Fibroblast of peridontal ligament (primary cell): ENCODE measurements around the gene RHEX.
"Not testable (repeated sequence)": the region's sequence is repeated elsewhere in the genome, so short reads cannot be mapped to it uniquely, and the experiment has no call there.

ENCODE experiments used
- DNase-seq: peaks from one replicate; pipeline ENCODE4 v3.0.0-alpha.2; 2010; ENCODE audit errors: extremely low read depth

RHEX gene

DNA sequence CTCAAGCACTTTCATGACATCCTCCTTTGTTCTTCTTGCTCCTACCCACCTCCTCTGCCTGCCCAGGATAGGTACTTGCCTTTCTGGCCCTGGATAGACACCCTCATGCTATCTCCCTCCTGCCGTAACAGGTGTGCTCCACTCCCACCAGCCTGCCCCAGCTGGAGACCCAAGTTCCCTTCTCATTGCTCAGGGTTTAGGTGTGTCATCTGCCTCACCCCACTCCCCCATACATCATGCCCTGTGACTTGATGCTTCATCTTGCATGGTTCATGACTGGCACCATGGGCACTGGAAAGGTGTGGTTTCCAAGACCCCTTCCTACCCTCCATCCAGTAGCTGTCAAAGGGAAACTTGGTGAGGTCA, 5.9 kb downstream of the RHEX start:
- no peak for DNase-seq

DNA sequence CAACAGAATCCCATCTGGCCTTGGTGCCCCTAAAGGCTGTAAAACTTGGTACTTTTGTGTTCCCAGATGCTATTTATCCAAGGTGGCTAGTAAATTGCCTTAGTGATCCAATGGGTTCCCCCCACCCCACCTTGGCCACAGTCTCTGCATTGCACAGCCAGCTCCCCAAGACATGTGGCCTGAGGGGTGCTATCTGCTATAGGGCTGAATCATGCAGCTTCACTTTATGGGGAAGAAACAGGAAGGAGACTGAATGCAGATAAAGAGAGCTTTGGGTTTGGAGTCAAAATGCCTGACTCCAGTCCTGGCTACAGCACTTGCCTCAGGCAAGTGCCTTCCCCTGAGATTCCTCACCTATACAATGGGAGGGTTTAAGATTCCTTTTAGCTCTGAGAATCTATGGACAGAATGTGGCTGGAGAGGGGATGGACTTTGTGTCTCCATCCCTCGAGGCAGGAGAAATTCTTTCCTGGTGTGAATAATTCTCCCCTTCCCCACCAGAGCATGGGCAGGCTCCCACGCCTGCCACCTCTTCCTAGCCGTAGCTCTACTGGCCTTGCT, 6.5 kb downstream of the RHEX start:
- DNase-seq = no peak

DNA sequence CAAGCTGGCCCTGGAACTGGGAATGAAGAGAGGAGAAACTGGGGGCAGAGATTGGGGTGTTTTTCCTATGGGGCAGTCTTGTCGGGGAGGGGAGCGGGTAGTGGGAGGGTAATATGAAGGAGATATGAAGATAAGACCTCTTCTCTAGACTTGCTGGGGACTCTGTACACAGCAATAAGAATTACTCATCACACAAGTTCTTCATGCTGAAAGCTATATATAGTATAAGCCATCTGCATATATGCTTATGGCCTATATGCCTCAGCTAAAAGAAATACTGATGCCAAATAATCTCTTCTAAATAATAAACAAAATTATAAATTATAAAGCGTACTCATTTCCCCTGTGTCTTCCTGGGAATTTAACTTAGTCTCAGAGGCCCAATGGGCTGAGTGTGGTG, 7.9 kb downstream of the RHEX start:
- no peak for DNase-seq

DNA sequence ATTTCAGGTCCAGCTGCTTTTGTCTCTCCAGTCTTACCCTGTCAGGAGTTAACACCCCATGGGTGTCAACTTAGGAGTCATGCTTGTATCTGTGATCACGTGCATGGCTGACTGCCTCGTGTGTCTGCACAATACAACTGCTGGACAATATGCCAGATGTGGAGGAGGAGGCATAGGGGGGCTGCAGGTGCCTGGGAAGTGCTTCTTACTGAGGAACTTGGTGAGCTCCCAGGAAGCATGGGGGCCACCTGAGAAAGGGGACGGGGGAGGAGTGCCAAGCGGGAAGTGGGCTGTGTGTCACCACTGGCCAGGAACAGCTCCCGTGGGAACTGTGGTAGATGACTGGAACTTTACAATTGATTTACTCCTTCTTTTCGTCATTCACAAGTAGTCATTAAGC, 9.5 kb downstream of the RHEX start:
- DNase-seq = no peak

DNA sequence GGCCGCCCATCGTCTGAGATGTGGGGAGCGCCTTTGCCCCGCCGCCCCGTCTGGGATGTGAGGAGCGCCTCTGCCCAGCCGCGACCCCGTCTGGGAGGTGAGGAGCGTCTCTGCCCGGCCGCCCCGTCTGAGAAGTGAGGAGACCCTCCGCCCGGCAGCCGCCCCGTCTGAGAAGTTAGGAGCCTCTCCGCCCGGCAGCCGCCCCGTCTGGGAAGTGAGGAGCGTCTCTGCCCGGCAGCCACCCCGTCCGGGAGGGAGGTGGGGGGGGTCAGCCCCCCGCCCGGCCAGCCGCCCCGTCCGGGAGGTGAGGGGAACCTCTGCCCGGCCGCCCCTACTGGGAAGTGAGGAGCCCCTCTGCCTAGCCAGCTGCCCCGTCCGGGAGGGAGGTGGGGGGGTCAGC, 11.0 kb downstream of the RHEX start:
- DNase-seq = not testable (repeated sequence)

DNA sequence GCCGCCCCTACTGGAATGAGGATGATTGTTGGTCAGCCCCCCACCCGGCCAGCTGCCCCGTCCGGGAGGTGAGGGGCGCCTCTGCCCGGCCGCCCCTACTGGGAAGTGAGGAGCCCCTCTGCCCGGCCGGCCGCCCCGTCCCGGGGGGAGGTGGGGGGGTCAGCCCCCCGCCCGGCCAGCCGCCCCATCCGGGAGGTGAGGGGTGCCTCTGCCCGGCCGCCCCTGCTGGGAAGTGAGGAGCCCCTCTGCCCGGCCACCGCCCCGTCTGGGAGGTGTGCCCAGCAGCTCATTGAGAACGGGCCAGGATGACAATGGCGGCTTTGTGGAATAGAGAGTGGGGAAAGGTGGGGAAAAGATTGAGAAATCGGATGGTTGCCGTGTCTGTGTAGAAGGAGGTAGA, 11.5 kb downstream of the RHEX start:
- DNase-seq = not testable (repeated sequence)

DNA sequence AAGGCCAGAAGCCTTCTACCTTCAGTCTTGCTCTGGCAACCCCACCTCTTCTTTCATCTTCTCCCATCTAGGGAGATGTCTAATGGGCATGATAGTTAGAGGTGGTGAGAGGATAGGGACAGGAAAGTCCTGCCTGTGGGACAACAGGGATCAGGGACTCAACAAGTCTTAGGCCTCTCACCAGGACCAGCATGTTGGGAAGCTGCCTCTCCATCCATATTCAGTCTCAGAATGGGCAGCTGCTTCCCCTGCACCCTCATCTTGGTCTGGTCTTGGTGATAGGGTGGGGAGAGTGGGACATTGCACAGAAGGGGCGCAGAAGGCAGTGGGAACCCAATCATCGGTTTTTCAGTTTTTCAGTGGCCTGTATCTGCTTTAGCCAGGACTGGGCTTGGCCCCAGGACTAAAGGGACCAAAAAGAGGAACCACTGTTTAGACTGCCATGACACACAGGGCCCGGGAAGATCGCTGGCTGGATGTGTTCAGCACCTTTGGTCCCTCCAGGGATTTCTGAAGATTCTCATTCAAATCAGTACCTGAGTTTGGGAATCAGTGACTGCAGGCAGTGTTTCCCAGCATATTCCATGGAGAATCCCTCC, 12.7 kb downstream of the RHEX start:
- DNase-seq = no peak

DNA sequence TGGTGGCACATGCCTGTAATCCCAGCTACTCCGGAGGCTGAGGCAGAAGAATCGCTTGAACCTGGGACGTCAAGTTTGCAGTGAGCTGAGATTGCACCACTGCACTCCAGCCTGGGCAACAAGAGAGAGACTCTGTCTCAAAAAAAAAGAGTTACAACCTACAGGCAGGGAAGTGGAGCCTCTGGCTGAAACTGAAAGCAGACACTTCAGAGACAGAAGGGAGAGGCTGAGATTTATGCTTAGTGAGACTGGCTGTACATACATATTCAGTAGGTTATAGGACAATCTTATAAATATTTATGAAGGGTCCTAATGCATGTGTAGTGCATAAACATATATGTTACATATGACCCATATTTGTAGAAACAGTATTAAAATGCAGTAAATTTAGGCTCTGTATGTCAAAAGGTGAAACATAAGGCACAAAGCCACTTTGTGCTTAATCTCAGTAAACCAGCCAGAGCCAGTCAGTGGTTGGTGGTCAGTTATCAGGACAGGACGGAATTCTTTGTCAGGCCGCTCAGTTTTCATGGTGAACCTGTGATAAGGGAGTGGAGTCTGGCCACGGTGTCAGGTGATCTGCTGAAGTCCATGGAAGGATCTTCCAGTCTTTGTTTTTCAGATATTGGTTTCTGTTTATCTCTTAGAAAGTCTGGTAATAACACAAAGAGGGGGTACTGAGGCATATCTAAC, 13.7 kb downstream of the RHEX start:
- DNase-seq = no peak

DNA sequence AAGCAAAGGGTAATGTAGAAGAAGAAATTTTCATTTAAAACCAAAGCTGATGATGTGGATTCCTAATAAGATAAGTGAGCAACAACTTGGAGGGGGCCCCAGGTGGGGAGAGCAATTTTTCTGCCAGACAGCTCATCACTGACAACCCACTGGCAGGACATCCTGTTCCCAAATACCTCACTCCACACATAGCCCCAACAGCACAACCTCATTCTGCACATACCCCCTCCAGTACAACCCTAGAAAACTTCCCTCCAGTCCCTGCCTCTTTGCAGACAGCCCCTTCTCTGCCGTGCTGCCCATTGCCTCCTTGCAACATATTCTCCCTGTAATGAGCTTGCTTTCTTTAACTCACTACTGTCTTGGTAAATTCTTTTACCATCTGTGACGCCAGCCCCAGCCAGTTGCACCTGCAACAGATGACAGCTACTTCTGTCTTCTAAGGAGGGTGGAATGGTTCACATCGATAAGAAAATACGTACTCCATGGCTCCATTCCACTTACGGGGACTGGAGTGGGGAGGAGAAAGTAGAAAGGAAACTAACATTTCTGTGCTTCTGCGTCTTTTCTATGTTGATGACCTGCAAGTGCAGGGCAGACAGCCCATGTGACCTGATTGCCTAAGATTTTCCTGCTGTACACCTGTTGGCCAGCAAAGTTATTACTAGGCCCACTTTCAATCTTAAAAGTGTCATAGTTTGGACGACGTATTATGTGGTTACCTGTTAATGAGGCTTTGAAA, 14.7 kb downstream of the RHEX start:
- DNase-seq = no peak

DNA sequence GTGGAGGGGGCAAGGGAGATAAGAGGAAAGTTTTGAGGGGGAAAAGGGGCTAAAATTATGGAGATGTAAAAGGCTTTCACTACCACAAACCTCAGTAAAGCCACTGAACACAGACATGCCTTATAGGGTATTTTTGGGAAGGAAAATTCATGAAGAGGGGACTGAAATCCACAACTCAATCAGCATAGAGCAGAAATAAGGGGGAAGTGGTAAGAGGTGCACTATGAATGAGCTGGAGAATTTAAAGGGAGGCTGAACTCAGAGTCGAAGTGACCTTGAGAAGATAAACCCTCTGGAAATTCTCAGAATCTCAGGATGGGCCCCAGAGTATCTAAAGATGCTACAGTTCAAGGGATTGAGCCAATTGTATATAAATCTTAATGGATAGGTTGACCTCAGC, 15.3 kb downstream of the RHEX start:
- DNase-seq = no peak

DNA sequence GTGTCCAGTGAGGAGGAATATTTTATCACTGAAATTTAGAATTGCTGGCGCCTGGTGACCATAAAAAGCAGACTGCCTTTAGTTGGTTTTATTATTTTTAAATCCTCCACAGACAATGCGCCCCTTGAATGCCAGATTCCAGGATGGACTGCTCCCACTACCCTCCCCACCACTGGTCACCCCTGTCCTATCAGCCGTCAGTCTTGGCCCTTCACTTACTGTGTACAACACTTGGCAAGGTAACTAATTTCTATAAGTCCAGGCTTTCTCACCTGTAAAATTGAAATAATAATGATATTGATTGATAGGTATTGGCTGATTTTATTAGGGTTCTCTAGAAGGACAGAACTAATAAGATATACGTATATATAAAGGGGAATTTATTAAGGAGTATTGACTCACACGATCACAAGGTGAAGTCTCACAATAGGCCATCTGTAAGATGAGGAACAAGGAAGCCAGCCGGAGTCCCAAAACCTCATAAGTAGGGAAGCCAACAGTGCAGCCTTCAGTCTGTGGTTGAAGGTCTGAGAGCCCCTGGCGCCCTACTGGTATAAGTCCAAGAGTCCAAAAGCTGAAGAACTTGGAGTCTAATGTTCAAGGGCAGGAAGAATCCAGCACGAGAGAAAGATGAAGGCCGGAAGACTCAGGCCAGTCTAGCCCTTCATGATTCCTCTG, 17.8 kb downstream of the RHEX start:
- DNase-seq = no peak

DNA sequence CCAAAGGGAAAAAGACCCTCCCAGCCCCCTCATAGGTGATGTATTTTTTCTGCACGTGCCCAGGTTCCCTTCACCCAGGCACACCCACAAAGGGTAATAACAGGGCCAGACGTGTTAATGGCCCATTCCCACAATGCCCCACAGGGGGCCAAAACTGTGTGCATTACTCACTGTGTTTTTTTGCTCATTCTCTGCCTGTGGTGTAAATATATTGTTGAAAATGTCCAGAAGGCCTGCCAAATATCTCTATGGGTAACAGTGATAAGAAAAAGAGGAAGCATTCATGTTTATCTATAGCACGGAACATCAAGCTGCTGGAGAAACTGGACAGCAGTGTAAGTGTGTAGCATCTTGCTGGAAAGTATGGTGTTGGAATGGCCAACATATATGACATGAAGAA, 21.9 kb downstream of the RHEX start:
- DNase-seq = no peak

DNA sequence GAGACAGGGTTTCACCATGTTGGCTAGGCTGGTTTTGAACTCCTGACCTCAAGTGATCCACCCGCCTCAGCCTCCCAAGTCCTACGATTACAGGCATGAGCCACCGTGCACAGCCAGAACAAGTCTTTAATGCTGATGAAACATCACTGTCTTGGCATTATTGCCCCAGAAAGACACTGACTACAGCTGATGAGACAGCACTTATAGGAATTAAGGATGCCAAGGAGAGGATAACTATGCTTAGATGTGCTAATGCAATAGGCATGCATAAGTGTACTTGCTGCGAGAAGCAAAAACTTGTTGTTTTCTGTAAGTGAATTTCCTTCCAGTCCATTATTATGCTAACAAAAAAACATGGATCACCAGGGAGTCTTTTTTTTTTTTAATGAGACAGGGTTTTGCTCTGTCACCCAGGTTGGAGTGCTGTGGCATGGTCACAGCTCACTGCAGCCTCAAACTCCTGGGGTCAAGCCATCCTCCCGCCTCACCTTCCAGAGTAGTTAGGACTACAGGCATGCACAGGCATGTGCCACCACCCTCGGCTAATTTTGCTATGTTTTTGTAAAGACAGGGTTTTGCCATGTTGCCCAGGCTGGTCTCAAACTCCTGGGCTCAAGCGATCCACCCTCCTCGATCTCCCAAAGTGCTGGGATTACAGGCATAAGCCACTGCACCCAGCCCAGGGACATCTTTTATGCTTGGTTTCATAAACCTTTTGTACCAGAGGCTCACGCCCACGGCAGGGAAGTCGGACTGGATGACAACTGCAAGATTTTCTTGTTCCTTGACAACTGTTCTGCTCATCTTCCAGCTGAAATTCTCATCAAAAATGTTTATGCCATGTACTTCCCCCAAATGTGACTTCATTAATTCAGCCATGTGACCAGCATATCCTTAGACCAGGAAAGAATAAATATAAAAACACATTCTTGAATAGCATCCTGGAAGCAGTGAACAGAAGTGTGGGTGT, 23.1 kb downstream of the RHEX start:
- DNase-seq = peak; percentile 10

DNA sequence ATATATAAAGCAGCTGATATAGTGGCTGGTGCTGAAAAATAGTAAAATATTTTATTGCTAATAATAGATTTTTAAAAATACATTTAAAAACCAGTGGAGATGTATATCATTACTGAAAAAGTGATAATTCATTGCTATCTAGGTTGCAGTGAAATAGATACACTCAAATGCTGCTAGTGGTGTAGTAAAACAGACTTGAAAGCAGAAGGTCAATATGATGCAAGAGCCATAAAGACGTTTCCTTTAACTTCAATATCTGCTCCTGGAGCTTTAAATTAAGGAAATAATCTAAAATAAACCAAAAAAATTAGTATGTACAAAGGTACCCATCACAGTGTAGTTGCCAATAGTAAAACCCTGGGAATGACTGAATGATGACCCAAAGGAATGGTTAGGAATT, 26.2 kb downstream of the RHEX start:
- no peak for DNase-seq

DNA sequence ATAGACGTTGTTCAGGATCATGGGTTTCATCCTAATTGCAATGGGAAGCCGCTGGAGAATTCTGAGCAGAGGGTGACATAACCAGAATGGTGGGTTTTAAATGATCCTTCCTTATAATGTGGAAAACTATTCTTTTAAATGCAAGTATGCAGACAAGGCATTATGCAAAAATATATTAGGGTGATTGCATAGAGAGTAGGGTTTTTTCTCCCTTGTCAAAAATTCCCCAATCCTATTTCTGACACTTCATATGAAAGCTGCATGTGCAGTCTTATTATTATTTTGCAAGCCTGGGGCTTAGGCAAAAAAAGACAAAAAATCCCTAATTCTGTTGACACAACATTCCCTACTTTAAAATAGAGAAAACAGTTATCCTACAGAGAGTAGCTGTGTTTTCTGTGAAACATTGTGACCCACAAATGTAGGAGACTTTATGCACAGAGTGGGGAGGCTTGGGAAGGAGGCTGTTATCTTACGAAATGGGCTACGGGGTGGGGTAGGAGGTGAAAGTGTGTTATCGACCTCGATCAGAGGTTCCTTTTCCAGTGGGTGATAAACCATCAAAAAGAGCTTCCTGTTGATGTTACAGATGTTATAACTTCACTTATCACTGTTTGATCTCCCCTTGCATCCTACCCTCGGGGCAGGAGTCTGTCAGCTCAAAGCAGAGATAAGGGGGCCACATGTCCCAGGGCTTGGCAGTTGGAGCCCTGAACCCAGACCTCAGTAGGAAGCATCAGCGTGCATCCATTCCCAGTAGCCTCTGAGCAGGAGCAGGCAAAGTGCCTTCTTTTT, 27.2 kb downstream of the RHEX start:
- DNase-seq = no peak

DNA sequence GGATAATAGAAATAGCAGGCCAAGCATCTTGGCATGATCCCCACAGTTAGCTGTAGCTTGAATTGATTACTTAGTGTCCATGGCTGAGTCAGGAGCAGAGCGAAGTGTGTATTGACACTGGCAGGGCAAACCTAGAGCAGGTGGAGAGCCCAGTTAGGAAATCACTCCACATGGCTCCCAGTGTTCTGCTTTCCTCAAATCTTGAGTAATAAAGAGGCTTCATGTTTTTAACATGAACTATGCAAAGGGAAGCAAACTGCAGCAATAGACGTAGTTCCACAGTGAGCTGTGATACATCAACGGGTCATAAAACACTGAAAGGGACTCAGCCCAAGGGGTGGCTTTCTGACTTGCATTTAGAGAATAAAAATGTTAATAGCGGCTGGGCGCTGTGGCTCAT, 28.9 kb downstream of the RHEX start:
- DNase-seq = no peak

DNA sequence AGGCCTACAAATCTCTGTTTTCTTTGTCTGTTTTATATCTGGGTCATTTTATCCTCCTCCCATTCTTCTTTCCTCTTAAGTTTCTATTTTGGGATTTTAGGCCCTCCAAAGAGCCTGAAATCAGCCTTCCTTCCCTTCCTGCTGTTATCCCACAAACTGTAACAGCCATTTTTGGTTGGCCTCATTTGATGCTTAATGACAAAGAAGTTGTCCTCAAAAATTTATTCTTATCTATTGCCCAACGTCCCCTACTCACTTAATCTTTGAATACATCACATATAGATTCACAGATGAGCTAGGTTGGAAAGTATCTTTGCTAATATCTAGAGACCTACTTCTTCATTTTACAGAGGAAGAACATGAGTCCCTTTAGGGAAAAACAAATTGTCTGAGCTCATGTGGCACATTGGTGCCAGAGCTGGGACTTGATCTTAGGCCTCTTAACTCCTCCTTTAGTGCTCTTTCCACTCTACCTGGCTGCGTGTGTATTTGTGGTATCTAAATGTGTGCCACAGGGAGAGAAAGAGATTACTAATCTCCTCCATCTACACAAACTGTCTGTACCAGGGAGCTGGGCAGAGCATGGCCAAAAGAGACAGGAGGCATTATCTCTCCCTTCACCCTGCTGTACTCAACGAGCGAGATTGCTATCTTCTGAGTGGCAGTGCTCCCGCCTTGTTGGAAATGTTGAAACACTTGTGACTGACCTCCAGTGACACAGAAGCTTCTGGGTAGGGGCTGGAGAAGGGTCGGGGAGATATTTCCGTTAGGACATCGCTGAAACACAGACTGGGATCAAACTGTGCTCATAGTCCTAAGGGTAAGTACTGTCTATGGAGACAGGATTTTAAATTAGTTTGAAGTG, 30.1 kb downstream of the RHEX start:
- no peak for DNase-seq

DNA sequence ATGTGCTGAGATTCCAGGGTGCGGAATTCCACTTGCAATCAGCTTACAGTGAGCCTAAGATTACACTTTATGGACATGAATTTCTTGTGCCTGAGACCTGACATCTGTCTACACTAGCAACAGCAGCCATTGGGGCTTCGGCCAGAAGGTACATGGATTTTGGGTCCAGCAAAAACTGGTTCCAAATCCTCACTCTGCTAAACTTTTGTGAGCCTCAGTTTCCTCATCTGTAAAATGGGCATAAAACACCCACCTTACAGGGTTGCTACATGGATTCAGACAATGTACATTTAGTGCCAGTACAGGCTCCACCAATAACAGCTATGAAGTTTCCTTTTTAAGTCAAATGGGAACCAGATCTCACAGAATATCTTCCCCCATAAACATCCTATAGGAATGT, 30.8 kb downstream of the RHEX start:
- no peak for DNase-seq

DNA sequence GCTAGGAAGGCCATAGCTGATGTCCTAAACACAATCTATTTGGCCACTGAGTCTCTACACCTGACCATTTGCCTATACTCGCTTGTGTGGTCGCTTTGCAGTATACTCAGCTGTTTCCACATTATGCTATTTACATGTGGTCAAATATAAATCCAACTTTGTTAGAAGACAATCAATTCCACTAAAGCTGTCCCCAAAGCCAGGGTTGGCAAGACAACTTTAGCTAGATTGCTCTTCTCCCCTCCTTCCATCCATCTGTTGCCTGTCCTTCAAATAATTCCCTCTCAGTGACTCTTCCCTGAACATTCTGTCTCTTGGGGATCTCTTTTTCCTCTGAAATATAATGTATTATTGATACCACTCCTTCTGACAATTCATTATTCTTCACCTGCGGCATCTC, 34.1 kb downstream of the RHEX start:
- no peak for DNase-seq
